GM12891 (cell line): Measurements from ENCODE around the gene MPP1.

Source experiments
- POLR2A ChIP-seq: IDR thresholded peaks from 2 replicates; pipeline ENCODE4 v1.6.1; 2011; ENCODE audit warnings: low read depth, low read length, control low read depth
- POLR2AphosphoS5 ChIP-seq: IDR thresholded peaks from 2 replicates; pipeline ENCODE4 v1.6.1; 2011; ENCODE audit warnings: low read depth, low read length, control low read depth

- TF ChIP-seq POLR2AphosphoS5 (no peak), POLR2A (no peak)
These were observed 1.7 kb upstream of the MPP1 start for GRCh38 chrX:154806837-154807501.
